Measurements from ENCODE around the gene FKBP5.
"Not testable (repeated sequence)": the region's sequence is repeated elsewhere in the genome, so short reads cannot be mapped to it uniquely, and the experiment has no call there.

FKBP5 gene

DNA sequence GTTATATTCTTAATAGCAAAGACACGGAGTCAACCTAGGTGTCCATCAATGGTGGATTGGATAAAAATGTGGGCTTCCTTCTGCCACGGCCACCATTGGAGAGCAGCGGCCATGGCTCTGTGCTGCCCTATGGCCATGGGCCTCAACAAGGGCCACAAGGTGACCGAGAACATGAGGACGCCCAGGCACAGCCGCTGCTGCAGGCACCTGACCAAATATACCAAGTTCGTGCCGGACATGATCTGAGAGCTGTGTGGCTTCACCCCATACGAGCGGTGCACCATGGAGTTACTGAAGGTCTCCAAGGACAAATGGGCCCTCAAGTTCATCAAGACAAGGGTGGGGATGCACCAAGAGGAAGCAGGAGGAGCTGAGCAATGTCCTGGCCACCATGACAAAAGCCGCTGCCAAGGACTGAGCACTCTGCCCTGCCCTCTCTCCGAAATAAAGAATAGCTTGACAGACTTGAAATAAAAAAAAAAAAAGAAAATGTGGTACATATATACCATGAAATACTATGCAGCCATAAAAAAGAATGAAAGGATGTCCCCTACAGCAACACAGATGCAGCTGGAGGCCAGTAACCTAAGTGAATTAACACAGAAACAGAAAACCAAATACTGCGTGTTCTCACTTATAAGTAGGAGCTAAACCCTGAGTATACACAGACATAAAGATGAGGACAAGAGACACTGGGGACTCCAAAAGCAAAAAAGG is 81.0 kb downstream of the FKBP5 start:
- no peak for DNase-seq

DNA sequence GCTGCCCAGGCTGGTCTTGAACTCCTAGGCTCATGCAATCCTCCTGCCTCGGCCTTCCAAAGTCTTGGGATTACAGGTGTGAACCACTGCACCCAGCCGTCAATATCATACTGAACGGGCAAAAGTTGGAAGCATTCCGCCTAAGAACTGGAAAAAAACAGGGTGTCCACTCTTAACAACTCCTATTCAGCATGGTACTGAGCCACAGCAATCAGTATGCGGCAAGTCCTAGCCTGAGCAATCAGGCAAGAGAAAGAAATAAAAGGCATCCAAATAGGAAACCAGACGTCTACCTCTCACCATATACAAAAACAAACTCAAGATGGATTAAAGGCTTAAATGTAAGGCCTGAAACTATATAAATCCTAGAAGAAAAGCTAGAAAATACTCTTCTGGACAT is 83.1 kb downstream of the FKBP5 start:
- DNase-seq: no peak

DNA sequence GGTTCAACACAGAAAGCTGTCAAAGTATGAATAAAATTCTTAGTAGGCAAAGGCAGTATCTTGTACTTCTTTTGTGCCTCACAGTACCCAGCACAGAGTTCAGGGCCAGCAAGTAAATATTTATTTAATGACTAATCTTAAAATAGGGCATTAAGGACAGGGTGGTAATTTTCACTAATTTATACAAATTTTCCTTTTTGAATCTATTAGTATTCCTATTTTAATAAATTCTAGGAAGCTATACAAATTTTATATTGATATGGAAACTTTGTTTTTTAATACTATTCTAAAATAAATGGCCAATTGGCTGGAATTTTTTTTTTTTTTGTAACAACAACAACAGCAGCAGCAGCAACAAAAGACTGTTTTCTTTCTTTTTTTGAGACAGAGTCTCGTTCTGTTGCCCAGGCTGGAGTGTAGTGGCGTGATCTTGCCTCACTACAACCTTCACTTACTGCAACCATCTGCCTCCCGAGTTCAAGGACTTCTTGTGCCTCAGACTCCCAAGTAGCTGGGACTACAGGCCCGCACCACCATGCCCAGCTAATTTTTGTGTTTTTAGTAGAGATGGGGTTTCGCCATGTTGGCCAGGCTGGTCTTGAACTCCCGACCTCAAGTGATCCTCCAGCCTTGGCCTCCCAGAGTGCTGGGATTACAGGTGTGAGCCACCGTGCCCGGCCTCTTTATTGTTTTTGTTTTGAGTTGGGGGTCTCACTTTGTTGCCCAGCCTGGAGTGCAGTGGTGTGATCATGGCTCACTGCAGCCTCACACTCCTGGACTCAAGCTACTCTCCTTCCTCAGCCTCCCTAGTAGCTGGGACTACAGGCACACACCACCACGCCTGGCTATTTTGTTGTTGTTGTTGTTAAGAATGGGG is 85.2 kb downstream of the FKBP5 start:
- DNase-seq: no peak

DNA sequence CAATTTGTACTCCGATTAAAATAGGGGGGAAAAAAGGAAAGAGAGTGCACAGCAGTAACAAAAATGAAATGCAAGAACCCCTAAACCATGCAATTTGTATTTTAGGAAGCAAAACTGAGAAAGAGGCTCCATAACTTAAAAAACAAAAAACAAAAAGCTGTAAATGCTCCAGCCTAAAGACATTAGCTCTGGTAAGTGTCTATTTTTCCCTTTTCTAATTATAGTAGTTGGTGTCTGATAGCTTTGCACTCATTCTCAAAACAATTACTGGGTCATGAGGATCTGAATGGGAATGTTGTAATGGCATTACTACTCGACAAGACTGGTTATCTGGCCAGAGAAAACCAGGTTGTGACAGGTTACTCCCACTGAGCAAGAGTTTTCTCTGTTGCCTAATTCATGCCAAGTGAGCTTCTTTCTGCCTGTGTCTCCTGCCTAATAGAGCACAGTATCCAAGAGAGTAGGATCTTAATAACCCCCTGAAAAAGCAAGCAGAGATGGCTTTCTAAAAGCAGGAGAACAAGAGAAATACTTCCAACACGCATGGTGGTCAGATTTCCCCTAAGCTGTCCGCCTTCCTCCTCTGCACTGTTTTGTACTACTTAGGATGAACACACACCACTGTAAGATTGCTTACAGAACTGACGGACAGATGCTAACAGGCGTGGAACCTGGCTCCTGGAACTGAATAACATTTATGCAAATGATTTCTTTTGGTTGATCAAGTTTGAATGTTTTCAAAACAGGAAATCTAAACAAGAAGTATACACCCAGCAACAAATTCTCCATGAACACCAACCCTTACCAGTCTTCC is 86.4 kb downstream of the FKBP5 start:
- no peak for DNase-seq

DNA sequence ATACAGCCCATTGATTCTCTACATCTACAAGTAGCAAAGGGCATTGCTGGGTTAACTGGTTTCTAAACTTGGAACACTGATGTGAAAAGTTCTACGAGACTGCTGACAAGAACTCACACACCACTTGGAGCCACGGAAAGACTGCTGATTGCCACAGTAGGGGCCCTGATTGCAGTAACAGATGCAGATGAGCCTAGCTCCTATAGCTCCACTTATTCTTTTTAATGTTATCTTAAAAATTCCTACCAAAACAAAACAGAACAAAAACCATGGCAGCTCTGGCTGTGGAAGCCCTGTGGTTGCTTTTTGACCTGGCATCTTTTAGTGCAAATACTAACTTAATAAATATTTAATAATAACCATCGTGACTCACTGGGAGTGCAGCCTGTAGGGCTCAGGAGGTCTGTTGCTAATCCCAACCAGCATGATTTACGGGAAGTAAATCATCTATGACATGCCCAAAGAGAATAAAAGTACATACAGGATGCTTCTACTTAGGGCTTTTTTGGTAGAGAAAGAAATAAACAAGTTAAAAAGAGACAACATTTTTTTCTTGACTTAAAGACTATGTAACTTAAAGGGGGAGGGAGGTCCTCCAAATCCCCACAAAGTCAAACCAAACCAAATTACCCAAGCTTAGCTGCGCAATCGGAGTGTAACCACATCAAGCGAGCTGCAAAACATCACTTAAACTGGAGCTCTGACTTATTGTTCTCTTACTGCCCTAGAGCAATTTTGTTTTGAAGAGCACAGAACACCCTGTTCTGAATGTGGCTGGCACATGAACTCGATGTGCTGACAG is 87.2 kb downstream of the FKBP5 start:
- DNase-seq: peak; percentile 49

DNA sequence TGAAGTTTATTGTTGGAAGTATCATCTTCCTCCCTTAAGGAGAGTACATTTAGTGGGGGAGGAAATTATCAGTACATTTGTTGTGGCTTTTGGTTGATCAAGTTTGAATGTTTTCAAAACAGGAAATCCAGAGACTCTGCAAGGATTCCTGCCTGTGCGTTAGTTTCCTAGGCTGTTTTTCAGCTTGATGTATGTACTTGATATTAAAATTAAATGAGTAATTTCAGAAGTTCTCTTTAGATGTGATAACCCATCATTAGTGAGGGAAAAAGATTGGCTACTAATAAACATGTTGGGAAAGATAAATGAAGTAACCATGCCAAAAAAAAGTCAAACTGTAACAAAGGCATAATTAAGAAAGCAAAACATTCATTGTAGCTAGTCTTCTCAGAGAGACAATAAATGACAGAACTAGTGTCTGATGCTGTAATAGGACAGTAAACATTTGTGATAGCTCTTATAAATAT is 88.0 kb downstream of the FKBP5 start:
- DNase-seq: no peak

DNA sequence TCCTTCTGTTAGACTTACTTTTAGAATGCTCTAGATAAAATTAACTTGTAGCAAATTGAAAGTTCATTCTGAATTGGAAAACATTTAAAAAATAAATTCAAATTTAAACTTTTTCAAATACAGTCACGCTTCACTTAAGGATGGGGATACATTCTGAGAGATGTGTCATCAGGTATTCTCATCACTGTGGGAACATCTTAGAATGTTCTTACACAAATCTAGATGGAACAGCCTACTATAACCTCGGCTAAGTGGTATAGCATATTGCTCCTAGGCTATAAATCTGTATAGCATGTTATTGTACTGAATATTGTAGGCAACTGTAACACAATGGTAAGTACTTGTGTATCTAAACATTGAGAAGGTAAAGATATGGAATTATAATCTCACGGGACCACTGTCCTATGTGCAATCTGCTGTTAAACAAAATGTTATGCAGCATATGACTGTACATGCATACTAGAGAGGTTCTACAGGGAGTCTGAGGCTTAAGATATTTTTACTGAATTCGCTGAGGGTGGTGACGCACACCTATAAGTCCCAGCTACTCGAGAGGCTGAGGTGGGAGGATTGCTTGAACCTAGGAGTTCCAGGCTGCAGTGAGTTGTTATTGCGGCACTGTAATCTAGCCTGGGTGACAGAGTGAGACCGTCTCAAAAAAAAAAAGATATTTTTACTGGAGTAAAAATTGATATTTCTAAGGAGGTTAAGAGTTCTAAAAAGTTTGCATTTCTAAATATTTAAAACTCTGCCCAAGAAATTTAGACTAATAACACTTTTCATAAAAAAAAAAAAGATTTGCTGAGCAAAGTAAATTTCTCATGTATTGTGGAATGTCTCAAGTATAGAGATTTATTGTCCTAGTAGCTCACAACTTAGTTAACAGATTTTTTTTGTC is 88.7 kb downstream of the FKBP5 start:
- no peak for DNase-seq

DNA sequence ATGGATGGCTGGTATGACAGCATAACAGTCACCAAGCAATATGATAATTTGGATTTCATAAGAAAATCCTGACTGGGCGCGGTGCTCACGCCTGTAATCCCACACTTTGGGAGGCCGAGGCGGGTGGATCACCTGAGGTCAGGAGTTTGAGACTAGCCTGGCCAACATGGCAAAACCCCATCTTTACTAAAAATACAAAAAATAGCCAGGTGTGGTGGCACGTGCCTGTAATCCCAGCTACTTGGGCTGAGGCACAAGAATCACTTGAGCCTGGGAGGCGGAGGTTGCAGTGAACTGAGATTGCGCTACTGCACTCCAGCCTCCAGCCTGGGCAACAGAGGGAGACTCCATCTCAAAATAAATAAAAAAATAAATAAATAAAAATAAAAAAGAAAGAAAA is 90.1 kb downstream of the FKBP5 start:
- DNase-seq: not testable (repeated sequence)

DNA sequence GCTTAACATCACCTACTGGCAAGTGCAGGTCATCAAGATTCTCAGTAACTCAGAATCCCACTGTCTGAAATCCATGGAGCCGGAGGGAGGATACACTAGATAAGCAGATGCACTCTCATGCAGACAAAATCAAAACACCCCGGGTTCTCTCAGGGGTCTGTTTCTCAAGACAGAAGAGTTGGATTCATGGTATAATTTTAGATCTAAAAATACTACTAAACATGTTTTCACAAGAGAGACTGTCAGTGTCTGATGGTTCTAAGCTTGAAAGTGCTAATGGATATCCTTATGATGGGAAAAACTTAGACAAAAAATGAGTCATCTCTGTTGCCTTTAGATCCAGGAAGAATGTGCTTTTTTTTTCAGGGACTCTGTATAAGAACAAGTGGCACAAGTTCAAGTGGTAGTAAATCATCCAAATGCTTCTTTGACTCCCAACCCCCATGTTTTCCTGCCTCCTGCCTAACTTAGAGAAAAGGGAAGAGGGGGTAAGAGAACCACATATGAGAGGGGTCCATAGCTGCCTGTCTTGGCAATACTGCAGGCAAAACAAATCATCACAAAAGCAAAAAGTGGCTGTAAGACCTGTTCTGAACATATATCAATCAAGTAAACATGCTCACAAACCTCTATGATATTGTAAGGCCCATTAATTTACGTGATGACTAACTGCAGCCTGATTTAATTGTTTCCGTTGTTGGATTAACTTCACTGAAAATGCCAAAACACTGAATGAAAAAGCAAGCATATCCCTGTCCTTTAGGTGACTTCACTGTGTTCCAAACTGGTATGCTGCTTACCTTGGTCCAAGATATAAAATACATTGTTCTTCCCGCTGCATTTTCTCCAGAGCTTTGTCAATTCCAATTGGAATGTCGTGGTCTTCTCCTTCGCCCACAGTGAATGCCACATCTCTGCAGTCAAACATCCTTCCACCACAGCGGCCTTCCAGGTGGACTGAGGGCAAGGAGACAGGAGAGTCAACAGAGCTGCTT is 92.0 kb downstream of the FKBP5 start:
- DNase-seq: no peak

DNA sequence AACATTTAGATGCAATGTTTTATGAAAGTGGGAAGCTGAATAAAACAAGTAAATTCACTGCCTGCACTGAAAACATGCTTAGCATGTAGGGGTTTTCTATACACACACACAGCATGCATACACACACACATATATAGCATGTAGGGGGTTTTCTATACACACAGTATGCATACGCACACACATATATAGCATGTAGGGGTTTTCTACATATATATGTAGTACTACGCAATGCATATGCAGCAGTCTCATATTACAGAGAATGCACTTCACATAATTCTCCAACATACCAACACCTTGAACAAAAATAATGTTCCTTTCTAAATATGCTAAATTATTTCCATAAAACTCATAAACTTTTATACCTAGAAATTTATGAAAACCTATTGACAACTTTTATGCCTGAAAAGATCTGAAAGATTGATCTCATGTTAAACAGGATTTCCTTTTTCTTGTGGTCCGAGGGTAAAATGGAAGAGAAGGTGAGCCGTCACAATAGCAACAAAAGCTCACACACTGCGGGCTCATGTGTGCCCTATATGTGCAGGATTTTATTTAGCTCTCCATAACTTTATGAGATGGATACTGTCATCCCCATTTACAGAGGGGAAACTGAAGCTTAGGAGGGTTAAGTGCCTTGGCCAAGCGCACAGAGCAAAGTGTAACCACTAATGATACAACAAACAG is 94.1 kb downstream of the FKBP5 start:
- no peak for DNase-seq

DNA sequence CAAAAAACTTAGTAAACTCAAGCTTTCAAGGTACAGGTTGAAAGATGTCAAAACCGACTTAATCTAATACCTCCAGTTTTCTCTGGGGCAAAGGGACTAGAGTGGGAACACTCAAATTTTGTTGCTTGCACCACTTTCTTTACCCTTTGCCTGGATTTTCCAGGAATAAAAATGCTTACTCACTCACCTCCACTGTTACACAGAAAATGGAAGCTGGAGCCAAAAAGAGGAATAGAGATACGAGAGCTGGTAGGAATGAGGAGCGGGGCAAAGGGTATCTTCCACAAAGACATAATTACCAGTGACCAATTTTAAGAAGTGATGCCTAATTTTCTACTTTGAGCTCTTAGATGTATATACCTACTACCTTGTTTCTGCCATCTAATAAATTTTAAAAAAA is 96.5 kb downstream of the FKBP5 start:
- DNase-seq: no peak

DNA sequence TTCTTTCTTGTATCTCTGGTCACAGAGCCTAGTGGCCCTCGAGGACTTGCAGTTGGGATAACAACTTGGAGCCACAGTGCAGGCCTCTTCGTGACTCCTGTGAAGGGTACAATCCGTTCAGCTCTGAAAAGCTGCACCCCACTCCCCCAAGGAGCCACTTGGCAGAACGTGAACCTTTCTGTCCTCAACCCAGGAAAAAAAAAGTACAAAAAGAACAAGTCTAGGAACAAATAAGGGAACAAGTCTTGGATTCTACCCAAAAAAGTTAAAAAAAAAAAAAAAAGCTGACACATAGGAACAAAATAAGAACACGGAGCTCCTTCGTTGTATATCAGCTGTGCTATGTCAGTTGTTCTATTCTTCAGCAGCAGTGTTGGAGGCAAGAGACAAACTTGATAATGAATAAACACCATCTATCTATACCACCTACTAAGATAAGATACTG is 98.1 kb downstream of the FKBP5 start:
- no peak for DNase-seq

DNA sequence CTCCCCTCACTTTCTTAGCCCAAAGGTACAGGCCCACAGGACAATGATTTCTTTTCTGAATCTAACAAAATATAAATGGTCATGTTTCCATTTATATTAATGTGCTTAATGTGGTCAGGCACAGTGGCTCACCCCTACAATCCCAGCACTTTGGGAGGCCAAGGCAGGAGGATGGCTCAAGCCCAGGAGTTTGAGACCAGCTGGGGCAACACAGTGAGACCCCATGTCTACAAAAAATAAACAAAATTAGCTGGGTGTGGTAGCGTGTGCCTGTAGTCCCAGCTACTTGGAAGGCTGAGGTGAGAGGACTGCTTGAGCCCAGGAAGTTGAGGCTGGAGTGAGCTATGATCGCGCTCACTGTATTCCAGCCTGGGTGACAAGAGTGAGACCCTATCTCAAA is 98.8 kb downstream of the FKBP5 start:
- DNase-seq: no peak

DNA sequence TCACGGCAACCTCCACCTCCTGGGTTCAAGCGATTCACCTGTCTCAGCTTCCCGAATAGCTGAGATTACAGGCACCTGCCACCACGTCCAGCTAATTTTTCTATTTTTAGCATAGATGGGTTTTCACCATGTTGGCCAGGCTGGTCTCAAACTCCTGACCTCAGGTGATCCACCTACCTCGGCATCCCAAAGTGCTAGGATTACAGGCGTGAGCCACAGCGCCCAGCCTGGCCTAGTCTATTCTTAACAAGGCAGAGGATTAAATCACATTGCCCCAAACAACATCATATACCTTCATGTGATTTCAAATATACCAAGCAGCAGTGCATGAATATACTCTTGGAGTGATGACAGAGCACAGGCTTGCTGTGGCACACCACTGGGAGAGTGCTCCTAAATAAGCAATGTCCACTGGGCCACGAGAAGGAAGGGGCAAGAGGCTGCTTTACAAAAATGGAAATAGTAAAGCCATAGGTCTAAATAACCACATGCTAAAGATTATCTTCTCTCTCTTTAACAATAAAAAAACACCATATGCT is 99.4 kb downstream of the FKBP5 start:
- no peak for DNase-seq

DNA sequence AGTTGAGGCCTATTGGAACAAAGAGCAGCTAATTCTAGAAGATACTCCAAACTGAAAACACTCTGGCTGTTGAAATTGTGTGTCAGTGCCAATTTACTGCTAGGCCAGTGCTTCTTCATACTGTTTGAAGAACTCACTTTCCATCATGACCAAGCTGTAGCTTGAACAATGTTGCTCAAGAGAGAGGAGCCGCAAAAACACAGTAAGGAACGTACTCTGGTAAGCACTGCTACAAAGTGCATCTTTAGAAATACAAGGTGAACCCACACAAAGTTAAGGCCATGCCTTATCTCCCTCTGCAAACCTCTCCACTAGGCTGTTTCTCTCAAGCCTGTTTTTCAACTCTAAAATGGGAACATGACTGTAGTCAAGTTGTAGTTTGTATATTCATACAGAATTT is 101.5 kb downstream of the FKBP5 start:
- DNase-seq: no peak

DNA sequence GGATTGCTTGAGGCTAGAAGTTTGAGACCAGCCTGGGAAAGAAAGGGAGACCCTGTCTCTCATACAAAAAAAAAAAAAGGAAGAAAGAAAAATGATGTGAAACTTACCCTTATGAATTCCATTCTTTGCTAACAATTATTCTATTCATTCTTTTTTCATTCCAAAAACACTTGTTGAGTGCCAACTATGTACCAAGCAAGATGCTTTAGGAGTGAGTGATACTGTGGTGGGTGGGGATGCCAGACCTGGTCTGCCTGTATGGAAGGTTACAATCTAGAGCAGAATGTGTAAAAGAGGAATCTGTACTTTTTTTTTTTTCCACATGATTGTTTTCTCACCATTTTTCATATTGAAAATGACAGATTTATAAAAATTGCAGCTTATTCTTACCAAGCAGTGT is 102.2 kb downstream of the FKBP5 start:
- DNase-seq: no peak

DNA sequence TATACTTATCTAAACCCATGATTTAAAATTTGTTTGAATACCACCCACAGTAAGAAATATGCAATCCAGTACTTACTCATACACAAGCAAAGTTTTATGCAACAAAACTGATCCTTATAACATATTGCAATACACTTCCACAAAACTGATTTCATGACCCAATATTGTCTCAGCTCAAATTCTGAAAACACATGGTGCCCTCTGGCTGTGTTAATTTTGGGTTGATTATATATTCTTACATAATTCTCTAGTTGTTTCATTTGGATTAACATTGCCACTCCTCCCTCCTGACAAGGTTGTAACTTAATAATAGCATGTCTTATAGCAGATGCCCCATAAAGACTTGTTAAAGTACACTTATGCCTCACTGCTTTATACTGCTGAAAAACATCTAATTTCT is 103.1 kb downstream of the FKBP5 start:
- DNase-seq: no peak

DNA sequence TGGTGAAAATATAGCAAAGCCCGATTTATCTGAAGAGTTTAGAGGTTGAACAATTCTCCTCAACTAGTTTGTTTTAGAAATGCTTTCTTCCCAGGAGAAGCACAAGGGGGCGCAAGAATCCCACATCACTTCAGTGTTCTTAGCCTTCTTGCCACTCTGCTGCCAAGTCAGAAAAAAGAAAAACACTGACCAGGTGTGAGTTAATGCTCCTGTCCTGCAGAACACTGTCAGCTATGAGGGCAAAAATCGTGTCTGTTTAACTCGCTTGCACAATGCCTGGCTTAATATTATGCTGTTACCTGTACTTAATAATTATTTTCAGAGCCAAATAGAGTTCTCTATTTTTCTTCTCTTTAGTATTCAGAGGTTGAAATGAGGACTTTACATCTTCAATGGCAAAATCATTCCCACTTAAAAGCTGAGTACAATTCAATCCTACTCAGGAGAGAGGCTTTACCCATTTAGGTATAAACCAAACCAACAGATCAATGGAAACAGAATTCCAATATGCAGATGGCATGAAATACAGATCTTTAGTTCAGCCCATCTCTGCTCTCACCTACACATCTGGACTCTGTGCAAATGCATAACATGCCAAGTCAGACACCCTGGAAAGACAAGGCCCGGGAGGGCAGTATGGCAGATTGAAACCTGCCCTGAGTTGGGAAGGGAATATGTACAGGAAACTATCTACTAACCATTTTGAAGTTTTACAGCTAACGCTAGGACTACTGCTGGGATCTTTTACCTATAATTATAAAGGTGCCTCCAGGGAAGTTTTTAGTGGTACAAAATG is 104.6 kb downstream of the FKBP5 start:
- DNase-seq: peak; percentile 31

Data from GF-D8 (cell line).